NCI-H82 (cell line): Measurements from ENCODE around the gene ABHD6.
A peak's percentile ranks its signal among the peaks of the same experiment; 100 is the strongest.
"Not testable (repeated sequence)": the region's sequence is repeated elsewhere in the genome, so short reads cannot be mapped to it uniquely, and the experiment has no call there.

Source experiments
- DNase-seq: peaks from one replicate; lab custom pipeline; 2025; lab: John Stamatoyannopoulos, UW

The ABHD6 gene

DNA sequence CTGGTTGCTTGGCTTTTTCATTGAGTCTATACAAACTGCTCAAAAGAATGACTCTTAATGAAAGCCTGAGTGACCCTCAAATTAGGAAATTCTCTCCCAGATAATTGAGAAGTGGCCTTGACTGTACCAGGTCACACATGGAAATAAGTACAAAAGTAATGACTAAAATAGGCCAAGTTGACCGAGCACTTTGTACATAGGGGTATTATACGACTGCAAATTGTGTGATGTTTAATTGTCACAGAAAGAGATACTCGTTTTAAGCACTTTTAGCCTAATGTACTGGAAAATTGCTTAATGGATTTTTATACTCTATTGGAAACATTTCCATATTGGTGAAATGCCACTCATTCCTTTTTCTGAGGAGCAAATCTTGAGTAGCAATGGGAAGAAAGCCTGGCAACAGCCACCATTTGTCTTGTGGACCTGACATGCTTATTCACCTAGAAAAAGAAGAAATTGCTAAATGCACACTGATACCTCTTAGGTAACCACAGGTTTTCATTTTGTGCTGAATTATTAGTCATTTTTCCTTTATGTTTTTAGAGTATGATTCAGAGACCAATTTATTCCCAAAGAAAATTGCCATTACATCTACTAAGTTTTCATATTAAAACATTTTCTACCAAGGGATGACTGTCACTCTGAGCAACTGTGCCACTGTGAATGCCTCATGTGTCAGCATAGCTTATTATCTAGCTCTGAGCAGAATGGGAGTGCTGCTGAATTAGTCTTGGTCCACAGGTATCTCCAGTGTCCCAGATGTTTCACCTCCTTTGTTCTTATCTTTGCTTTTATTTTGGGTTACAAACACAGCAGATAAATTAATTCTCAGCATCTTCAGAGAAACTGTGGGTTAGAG lies 86.2 kb downstream of the ABHD6 start:
- DNase-seq, result no peak

- no peak for DNase-seq
These were observed 87.1 kb downstream of the ABHD6 start for GRCh38 chr3:58324391-58325390.

DNA sequence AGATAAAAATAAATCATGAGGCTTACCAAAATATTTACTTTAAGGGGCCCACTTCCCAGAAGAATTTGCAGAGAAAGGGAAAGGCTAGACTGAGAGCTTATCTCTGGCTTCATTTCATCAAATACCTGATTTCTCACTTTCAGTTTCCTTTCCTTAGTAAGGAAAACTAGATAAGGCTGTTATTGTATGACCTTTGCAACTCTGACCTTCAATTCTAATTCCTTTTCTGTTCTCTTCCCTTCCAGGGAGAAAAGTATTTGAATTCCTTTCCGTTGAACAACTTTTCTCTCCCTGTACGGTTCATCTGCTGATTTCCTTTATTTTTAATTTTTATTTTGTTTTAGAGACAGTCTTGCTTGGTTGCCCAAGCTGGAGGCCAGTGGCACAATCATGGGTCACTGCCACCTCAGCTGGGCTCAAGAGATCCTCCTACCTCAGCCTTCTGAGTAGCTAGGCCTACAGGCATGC lies 88.0 kb downstream of the ABHD6 start:
- no peak for DNase-seq

- DNase-seq, result no peak
These were observed 88.8 kb downstream of the ABHD6 start for GRCh38 chr3:58326267-58326900.

GRCh38 chr3:58329150-58329921 lies 91.7 kb downstream of the ABHD6 start:
- no peak for DNase-seq

DNA sequence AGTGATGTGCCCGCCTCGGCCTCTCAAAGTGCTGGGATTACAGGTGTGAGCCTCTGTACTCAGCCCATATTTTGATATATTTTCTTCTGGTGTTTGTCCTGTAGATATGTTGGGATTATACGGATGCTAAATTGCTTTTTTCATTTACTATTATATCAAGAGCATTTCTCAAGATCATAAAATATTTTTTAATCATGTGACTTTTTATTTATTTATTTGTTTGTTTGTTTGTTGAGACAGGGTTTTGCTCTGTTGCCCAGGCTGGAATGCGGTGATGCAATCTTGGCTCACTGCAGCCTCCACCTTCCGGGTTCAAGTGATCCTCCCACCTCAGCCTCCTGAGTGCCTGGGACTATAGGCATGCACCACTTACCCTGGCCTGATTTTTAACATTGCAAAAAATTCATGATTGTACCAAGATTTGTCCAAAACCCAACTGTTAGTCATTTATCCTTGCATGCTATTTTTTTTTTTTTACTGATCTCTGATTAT lies 92.4 kb downstream of the ABHD6 start:
- no peak for DNase-seq

- DNase-seq, result no peak
These were observed 94.1 kb downstream of the ABHD6 start for GRCh38 chr3:58331593-58332152.

- DNase-seq, result peak; percentile 72
These were observed 95.1 kb downstream of the ABHD6 start, which contains the start of gene PXK for GRCh38 chr3:58332575-58333188. PXK (plus strand) TSS chr3:58332892; CDS start chr3:58332989, 97 bp downstream.

DNA sequence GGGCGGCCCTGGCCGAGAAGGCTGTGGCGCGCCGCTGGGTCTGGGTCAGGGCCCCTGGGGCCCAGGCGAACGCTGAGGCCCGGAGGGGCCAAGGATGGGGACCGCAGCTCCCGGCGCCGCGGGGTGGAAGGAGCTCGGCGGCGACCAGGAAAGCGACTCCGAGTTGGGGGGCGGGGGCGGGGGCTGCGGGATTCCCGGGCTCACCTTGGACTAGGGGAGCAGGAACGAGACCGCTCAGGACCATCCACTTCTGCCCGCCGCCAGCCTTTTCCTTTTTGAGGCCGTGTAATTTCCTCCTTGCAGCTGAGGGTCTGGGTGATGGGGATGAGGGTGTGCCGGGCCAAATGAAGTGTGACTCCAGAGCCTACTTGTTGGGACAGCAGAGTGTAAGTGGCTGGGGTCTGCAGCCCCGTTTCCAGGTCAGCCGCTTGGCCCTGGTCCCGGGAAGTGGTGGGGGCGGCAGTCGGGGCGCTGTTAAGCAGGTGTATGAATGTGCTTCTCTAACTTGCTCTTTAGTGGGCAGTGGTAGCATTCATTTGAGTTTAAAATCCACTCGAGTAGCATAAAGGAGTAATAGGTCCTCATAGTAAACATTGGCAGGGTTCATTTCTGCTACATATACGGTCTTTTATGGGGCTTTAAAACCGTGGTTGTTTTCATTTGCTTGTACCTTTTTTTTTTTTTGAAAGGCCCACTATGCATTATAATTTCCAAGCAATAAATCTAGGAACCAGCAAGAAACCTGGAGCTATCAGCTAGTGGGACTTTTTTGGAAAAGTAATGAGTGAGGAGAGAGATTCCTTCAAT lies 95.8 kb downstream of the ABHD6 start:
- peak; percentile 17 for DNase-seq

GRCh38 chr3:58334013-58334321 lies 96.4 kb downstream of the ABHD6 start:
- DNase-seq, result no peak

DNA sequence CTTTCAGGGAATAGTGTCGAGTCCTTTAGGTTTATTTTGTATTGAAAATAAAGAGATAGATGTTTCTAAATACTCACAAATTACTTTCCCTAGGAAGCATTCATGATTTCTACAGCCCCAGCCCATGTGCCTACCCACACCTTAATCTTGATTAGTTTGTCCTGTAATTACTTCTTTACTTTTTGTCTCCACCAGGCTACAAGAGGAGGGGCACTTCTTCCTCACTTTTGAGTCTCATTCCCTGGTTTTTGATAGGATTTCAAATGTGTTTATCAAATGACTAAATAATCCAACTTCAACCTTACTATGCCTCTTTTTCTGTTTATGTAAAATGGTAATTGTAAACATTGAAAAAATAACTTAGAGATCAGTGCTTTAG lies 96.9 kb downstream of the ABHD6 start:
- no peak for DNase-seq

- no peak for DNase-seq
These were observed 98.0 kb downstream of the ABHD6 start for GRCh38 chr3:58335652-58335947.

DNA sequence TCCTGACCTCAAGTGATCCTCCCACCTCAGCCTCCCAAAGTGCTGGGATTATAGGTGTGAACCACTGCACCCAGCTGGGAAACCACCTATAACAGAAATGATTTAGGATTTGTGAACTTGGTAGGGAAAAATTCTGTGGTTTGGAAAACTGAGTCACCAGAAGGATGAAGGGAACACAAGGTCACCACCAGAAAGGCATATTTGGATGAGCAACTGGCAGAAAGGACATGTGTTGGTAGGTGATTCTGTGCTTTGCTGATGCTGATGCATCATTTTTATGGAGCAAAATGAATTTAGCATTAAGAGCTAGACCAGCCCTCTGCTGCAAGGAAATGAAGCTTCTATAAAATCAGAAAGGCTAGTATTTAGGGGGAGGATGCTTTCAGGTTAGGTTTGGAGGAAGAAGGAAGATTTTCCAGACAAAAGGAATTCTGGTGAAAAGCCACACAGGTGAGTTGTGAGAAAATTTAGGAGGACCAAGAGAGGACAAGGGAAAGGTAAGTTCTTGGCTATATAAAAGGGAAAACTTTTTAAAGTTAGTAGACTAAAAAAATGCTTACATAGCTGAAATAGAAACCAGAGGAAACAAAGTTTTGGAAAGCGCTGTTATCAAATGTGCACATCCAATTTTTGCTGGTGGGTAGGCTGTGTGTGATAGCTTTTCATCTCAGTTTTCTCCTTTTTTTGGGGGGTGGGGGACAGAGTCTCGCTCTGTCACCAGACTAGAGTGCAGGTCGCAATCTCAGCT lies 98.7 kb downstream of the ABHD6 start:
- no peak for DNase-seq

GRCh38 chr3:58337190-58337589 lies 99.6 kb downstream of the ABHD6 start:
- no peak for DNase-seq

- DNase-seq, result not testable (repeated sequence)
These were observed 101.6 kb downstream of the ABHD6 start for GRCh38 chr3:58339146-58339545.

- DNase-seq, result no peak
These were observed 103.1 kb downstream of the ABHD6 start for GRCh38 chr3:58340594-58341244.

- no peak for DNase-seq
These were observed 103.8 kb downstream of the ABHD6 start for GRCh38 chr3:58341376-58341775.

GRCh38 chr3:58342676-58343075 lies 105.1 kb downstream of the ABHD6 start:
- no peak for DNase-seq
